DMS153 treated with DMSO at 0.1 percent for 48 hours (cell line): ENCODE measurements around the gene CDS2.
"Not testable (repeated sequence)": the region's sequence is repeated elsewhere in the genome, so short reads cannot be mapped to it uniquely, and the experiment has no call there.

Source experiments
- DNase-seq: peaks from one replicate; lab custom pipeline; 2025; ENCODE audit not compliant: unreplicated experiment; lab: John Stamatoyannopoulos, UW

CDS2 gene

GRCh38 chr20:5126512-5127203 lies at the start of gene CDS2:
TSS of gene CDS2 (plus strand) at chr20:5127008. CDS start at chr20:5127093, 85 bp downstream.
- DNase-seq = peak; percentile 98

GRCh38 chr20:5077761-5078387 lies 48.9 kb upstream of the CDS2 start:
- DNase-seq = no peak

GRCh38 chr20:5078399-5078958 lies 48.3 kb upstream of the CDS2 start:
- peak; percentile 4 for DNase-seq

- no peak for DNase-seq
Observed at GRCh38 chr20:5080384-5080877, 46.4 kb upstream of the CDS2 start.

- DNase-seq = no peak
Observed at GRCh38 chr20:5085380-5085779, 41.4 kb upstream of the CDS2 start.

- DNase-seq = no peak
Observed at GRCh38 chr20:5088688-5089087, 38.1 kb upstream of the CDS2 start.

- DNase-seq = no peak
Observed at GRCh38 chr20:5090191-5090590, 36.6 kb upstream of the CDS2 start.

- no peak for DNase-seq
Observed at GRCh38 chr20:5091902-5092301, 34.9 kb upstream of the CDS2 start.

GRCh38 chr20:5092765-5093339 lies 34.0 kb upstream of the CDS2 start:
- no peak for DNase-seq

GRCh38 chr20:5095454-5095853 lies 31.4 kb upstream of the CDS2 start:
- no peak for DNase-seq

GRCh38 chr20:5095931-5096330 lies 30.9 kb upstream of the CDS2 start:
- no peak for DNase-seq

- no peak for DNase-seq
Observed at GRCh38 chr20:5096463-5096862, 30.3 kb upstream of the CDS2 start.

GRCh38 chr20:5099009-5099408 lies 27.8 kb upstream of the CDS2 start:
- DNase-seq = not testable (repeated sequence)

- DNase-seq = not testable (repeated sequence)
Observed at GRCh38 chr20:5099909-5100308, 26.9 kb upstream of the CDS2 start.

GRCh38 chr20:5100684-5101347 lies 26.0 kb upstream of the CDS2 start:
- peak; percentile 3 for DNase-seq

GRCh38 chr20:5104479-5104878 lies 22.3 kb upstream of the CDS2 start:
- no peak for DNase-seq

- DNase-seq = no peak
Observed at GRCh38 chr20:5109276-5109675, 17.5 kb upstream of the CDS2 start.

GRCh38 chr20:5113615-5113986 lies 13.2 kb upstream of the CDS2 start:
- DNase-seq = no peak

- no peak for DNase-seq
Observed at GRCh38 chr20:5114403-5114802, 12.4 kb upstream of the CDS2 start.

- no peak for DNase-seq
Observed at GRCh38 chr20:5116875-5117274, 9.9 kb upstream of the CDS2 start.
